HG02623 (cell line): ENCODE data around the gene DUSP10.

ENCODE experiments used
- ATAC-seq: cut with Tn5 transposase; IDR thresholded peaks from one replicate; pipeline ENCODE4 v1.9.1; 2021; ENCODE audit warnings: moderate library complexity; ENCODE audit not compliant: unreplicated experiment

Gene DUSP10

GRCh38 chr1:221741703-221742554 lies at the start of gene DUSP10:
DUSP10 (minus strand) TSS chr1:221742089; CDS start chr1:221739744, 2,345 bp downstream.
- peak; percentile 74 for ATAC-seq

- no peak for ATAC-seq
These were observed 46.6 kb upstream of the DUSP10 start for GRCh38 chr1:221788466-221788865.

GRCh38 chr1:221786647-221787046 lies 44.8 kb upstream of the DUSP10 start:
- ATAC-seq: no peak

GRCh38 chr1:221783936-221784335 lies 42.0 kb upstream of the DUSP10 start:
- no peak for ATAC-seq

- no peak for ATAC-seq
These were observed 41.5 kb upstream of the DUSP10 start for GRCh38 chr1:221783437-221783836.

- ATAC-seq: no peak
These were observed 41.1 kb upstream of the DUSP10 start for GRCh38 chr1:221782970-221783369.

GRCh38 chr1:221782477-221782876 lies 40.6 kb upstream of the DUSP10 start:
- ATAC-seq: no peak

- ATAC-seq: no peak
These were observed 39.3 kb upstream of the DUSP10 start for GRCh38 chr1:221781102-221781755.

GRCh38 chr1:221780175-221780574 lies 38.3 kb upstream of the DUSP10 start:
- no peak for ATAC-seq

- ATAC-seq: no peak
These were observed 37.9 kb upstream of the DUSP10 start for GRCh38 chr1:221779771-221780170.

GRCh38 chr1:221778535-221779142 lies 36.8 kb upstream of the DUSP10 start:
- peak; percentile 25 for ATAC-seq

- peak; percentile 19 for ATAC-seq
These were observed 36.2 kb upstream of the DUSP10 start for GRCh38 chr1:221778125-221778524.

- peak; percentile 56 for ATAC-seq
These were observed 35.7 kb upstream of the DUSP10 start for GRCh38 chr1:221777431-221778072.

GRCh38 chr1:221776495-221777301 lies 34.8 kb upstream of the DUSP10 start:
- peak; percentile 24 for ATAC-seq

GRCh38 chr1:221775206-221775605 lies 33.3 kb upstream of the DUSP10 start:
- no peak for ATAC-seq

GRCh38 chr1:221774054-221774842 lies 32.4 kb upstream of the DUSP10 start:
- no peak for ATAC-seq

GRCh38 chr1:221773383-221773782 lies 31.5 kb upstream of the DUSP10 start:
- ATAC-seq: no peak

GRCh38 chr1:221772117-221772516 lies 30.2 kb upstream of the DUSP10 start:
- no peak for ATAC-seq

GRCh38 chr1:221768444-221769066 lies 26.7 kb upstream of the DUSP10 start:
- no peak for ATAC-seq
